Measurements from ENCODE around the gene CNBP. TPM values are rescaled to one million over a fixed set of nuclear protein-coding genes. Genes with fewer than 3 reads are reported as not detected.

Gene CNBP
- total and polyA plus RNA-seq, 2 of the 13 experiments (the other 11 are each of a cell fraction or from before 2014, with no cell fraction given), result 282 to 354 TPM

- 9% methylated on average over 5 of the region's 5 CpGs for WGBS (ENCODE audit: low lambda C conversion rate)
- 0 out of 2 replicates have a peak, but pooled peaks cover 3% of the 10 kb centered on the region for H4K20me1 ChIP-seq (ENCODE audit: insufficient read depth, low read length)
- H3K36me3 ChIP-seq (replicated peaks in 1 of 2; ENCODE audit: control insufficient read depth in 1 of 2, insufficient read depth in 2 of 2, low read length in 2 of 2), result 0 out of 5 replicates have a peak, but pooled peaks cover 0 to under 1% of the 10 kb centered on the region in 2 experiments
- H3K27ac ChIP-seq (ENCODE audit: extremely low read length, insufficient read depth, low read length), result peak overlapping the region; percentile 76
- peaks cover 20% of the 10 kb centered on the region for H3K79me2 ChIP-seq (ENCODE audit: insufficient read depth, low read length)
- H3K4me1 ChIP-seq (ENCODE audit: insufficient read depth, low read length), result peaks cover 26% of the 10 kb centered on the region
- in situ Hi-C loops (cut with HindIII; ENCODE audit: extremely low pct_ligation_motif_present, low pct_unique_long_range_greater_than_20kb), result no loop called here
- peak overlapping the region; percentile 2 for H2AFZ ChIP-seq (ENCODE audit: low read length)
- intact Hi-C loops (cut with micrococcal nuclease; ENCODE audit: unreplicated experiment), result loop anchor here (5.0 kb wide), 1 partner anchor 124 kb away; the partner anchor contains the start of gene COPG1
- FAIRE-seq (peak; percentile 98), DNase-seq (ENCODE audit: low spot score) (peak; percentile 84), ATAC-seq (peak; percentile 33)
- no TSS peak for BruUV-seq (replicated peaks)
- ChIA-PET POLR2A (interaction anchor here (0.8 to 4.8 kb wide), 8 partner anchors 9 to 126 kb away, joined by 3 to 32 read pairs (median 21); partner anchors contain the start of genes CNBP and COPG1), CTCF (ENCODE audit: low intra/inter-chr PET ratio, low total read pairs) (no interaction called here)
- H3K9me3 ChIP-seq (ENCODE audit: low read length), result no peaks in the 10 kb centered on the region
- H3K27me3 ChIP-seq (ENCODE audit: control insufficient read depth in 1 of 2, insufficient read depth in 2 of 2, low read length in 2 of 2), result no peaks in the 10 kb centered on the region; a peak in 1 of 5 replicates
- H3K4me3 ChIP-seq (replicated peaks in 1 of 3; ENCODE audit: insufficient read depth in 1 of 3, low read depth in 2 of 3, low read length in 3 of 3), result peak overlapping the region; percentile 70 to 84 (median 80)
- peak overlapping the region; percentile 71 for H3K9ac ChIP-seq (ENCODE audit: insufficient read depth, low read depth, low read length)
- H3K4me2 ChIP-seq (ENCODE audit: low read depth, low read length), result peak overlapping the region; percentile 83
- no peak for TF ChIP-seq BORCS8-MEF2B (CRISPR knock-in tag; IDR thresholded peaks at IDR 0.05)
- TF ChIP-seq DBP (CRISPR knock-in tag; IDR thresholded peaks at IDR 0.05; ENCODE audit: not compliant biosample characterization), result peak; percentile 47
- TF ChIP-seq ZNF530 (CRISPR knock-in tag; IDR thresholded peaks at IDR 0.05; ENCODE audit: low read depth), result no peak
- peak; percentile 74 for TF ChIP-seq ZNF292 (CRISPR knock-in tag; IDR thresholded peaks at IDR 0.05; ENCODE audit: borderline replicate concordance, low read depth)
- TF ChIP-seq ZNF3 (CRISPR knock-in tag; IDR thresholded peaks at IDR 0.05), result no peak
- no peak for TF ChIP-seq ZNF660 (CRISPR knock-in tag; IDR thresholded peaks at IDR 0.05; ENCODE audit: borderline replicate concordance, low read depth)
- TF ChIP-seq HNF4A (CRISPR knock-in tag; IDR thresholded peaks at IDR 0.05), result peak; percentile 94
- no peak for TF ChIP-seq BHLHE40 (IDR thresholded peaks at IDR 0.05; ENCODE audit: low read length)
- TF ChIP-seq MAX (IDR thresholded peaks at IDR 0.05), result peak; percentile 55
- peak; percentile 50; the same call in 1 of the 2 replicates for TF ChIP-seq ZFP90 (CRISPR knock-in tag; IDR thresholded peaks at IDR 0.05; ENCODE audit: borderline replicate concordance)
- TF ChIP-seq GFI1 (CRISPR knock-in tag; IDR thresholded peaks at IDR 0.05; ENCODE audit: borderline replicate concordance), result no peak
- TF ChIP-seq PCBP2 (optimal IDR thresholded peaks at IDR 0.05; ENCODE audit: low read depth, low read length, poor library complexity, severe bottlenecking), result no peak
- no peak for TF ChIP-seq KLF15 (CRISPR knock-in tag; IDR thresholded peaks at IDR 0.05; ENCODE audit: borderline replicate concordance)
- TF ChIP-seq ZNF224 (CRISPR knock-in tag; IDR thresholded peaks at IDR 0.05), result 0 out of 2 replicates have a peak, but pooled peaks have one; percentile 8
- no peak for TF ChIP-seq ZBTB44 (CRISPR knock-in tag; IDR thresholded peaks at IDR 0.05)
- 0 out of 2 replicates have a peak, but pooled peaks have one; percentile 42 for TF ChIP-seq ZNF746 (CRISPR knock-in tag; IDR thresholded peaks at IDR 0.05)
- no peak for TF ChIP-seq USF2 (IDR thresholded peaks at IDR 0.05; ENCODE audit: low read depth, low read length)
- TF ChIP-seq USF2 (CRISPR knock-in tag; IDR thresholded peaks at IDR 0.05; ENCODE audit: borderline replicate concordance), result no peak
These were observed 60.2 kb downstream of the CNBP start for GRCh38 chr3:129123314-129124060.

All from HepG2 (cell line).